Hindlimb muscle (tissue), 1 donor: ENCODE measurements around the gene SRRT. TPM values are rescaled to one million over a fixed set of nuclear protein-coding genes. Genes with fewer than 3 reads are reported as not detected.

Experiments used
- DNase-seq: peaks from one replicate; pipeline ENCODE4 v3.0.0-alpha.2; 2013
- polyA plus RNA-seq: library from polyadenylated mRNA; unstranded; fragments of 120-200 nt; gene quantifications from one replicate; pipeline ENCODE4 v1.2.1, GENCODE V29; 2013; ENCODE audit not compliant: insufficient read length

Gene SRRT
- polyA plus RNA-seq, 1 donor, result 94.3 TPM

DNA sequence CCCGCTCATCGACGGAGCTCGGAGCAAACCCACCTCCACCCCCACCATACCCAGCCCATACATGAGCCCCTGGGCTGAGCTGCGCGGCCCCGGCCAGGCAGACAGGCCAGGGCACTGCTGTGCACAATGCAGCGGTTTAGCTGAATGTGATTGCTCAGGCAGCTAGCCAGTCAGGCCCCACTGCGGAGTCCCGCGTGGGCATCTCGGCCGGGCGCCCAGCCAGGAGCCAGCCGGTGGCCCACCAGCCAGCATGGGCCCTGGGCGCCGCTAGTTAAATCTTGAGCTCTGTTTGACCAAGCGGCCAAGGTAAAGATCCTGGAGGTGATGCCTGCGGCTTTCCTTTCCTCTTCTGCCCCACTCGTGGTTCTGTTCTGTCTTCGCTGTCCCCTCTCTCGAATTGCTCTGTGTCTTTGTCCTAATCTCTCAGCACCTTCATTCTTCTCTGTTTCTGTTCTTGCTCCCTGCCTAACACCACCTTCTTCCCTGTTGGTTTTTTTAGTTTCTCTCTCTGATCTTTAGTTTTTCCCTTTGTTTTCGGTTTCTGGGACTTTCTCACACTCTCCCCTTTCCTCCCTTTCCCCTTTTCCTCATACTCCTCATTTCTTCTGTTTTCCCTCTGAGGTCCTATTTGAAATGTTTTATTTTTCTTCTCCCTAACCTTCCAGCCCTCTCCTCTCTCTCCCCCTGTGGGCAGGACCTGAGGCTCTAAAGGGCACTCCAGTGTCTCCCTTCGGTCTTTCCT lies 8.1 kb downstream of the SRRT start:
- DNase-seq, result no peak

DNA sequence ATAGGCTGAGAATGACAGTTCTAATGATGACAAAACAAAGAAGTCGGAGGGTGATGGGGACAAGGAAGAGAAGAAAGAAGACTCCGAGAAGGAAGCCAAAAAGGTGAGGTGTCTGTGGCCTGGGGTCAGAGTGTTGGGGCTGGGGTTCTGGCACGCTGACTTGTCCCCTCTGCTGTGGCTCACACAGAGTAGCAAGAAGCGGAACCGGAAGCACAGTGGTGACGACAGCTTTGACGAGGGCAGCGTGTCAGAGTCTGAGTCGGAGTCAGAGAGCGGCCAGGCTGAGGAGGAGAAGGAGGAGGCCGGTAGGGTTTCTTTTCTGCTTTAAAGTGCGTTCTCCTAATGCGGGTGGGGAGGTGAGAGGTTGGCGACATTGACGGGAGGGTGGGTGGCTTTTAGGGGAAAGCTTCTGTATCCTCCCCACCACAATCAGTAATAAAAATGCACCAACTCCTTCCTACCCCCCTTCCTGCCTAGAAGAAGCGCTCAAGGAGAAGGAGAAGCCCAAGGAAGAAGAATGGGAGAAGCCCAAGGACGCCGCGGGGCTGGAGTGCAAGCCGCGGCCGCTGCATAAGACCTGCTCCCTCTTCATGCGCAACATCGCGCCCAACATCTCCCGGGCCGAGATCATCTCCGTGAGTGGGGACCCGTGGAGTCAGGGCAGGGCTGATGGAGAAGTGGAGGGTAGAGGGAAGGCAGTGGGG lies 10.0 kb downstream of the SRRT start:
- no peak for DNase-seq

DNA sequence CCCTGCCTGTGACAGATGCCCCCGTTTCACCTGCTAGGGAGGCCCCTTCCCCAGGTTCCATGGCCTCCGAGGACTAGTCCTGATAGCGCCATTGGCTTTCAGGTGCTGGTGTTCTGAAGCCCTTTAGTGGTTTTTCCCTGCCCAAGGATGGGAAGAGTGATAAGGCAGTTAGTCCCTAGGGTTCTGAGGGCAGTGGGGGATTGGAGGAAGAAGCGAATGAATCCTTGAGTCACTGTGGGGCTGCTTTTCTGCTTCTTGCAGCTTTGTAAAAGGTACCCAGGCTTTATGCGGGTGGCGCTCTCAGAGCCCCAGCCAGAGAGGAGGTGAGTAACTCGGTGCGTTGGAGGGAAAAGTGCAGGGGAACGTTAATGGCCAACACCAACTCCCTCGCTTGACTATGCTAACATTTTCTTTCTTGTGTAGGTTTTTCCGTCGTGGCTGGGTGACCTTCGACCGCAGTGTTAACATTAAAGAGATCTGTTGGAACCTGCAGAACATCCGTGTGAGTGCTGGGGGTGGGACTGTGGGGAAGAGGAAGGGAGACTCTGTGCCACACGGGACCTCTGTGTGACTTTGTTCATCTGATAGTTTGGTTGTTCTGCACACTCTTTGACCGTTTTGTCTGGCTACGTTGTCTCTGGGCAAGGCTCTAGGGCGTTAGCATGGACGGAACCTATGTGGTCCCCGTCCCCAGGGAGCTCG lies 10.7 kb downstream of the SRRT start:
- DNase-seq, result no peak

DNA sequence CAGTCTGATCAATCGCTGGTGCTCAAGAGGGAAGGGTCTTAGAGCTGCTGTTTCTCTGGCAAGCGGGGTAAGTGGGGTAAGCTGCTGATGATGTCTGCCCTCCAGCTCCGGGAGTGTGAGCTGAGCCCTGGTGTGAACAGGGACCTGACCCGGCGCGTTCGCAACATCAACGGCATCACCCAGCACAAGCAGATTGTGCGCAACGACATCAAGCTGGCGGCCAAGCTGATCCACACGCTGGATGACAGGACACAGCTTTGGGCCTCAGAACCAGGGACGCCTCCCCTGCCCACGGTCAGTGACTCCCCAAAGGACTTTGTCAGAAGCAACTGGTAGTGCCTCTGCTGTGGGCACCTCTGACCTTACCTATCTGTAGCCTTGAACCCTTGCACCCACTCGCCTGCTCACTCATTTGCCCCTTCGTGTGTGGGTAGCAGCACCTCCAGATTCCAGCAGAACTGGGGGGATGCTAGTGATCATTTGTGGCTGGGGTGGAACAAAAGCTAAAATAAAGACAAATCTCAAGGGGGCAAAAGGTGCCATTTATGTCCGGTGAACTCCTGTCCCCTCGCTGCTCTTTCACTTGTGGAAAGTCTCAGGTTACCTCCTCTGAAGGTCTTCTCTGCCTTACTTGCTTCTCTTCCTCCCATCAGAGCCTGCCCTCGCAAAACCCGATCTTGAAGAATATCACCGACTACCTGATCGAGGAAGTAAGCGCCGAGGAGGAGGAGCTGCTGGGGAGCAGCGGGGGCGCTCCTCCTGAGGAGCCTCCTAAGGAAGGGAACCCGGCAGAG lies 11.4 kb downstream of the SRRT start:
- DNase-seq, result no peak

DNA sequence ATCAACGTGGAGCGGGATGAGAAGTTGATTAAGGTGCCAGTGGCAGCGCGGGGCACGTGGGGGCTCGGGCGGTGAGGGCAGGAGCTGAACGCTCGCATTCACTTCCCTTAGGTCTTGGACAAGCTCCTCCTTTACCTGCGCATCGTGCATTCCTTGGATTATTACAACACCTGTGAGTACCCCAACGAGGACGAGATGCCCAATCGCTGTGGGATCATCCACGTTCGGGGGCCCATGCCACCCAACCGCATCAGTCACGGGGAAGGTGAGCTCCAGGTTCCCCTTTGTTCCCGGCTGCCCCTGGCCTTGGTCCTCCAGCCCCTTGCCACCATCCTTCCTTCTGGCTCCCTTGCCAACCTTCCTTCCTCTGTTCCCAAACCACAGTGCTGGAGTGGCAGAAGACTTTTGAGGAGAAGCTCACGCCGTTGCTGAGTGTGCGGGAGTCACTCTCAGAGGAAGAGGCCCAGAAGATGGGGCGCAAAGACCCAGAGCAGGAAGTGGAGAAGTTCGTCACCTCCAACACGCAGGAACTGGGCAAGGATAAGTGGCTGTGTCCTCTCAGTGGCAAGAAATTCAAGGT lies 12.1 kb downstream of the SRRT start:
- DNase-seq, result no peak

DNA sequence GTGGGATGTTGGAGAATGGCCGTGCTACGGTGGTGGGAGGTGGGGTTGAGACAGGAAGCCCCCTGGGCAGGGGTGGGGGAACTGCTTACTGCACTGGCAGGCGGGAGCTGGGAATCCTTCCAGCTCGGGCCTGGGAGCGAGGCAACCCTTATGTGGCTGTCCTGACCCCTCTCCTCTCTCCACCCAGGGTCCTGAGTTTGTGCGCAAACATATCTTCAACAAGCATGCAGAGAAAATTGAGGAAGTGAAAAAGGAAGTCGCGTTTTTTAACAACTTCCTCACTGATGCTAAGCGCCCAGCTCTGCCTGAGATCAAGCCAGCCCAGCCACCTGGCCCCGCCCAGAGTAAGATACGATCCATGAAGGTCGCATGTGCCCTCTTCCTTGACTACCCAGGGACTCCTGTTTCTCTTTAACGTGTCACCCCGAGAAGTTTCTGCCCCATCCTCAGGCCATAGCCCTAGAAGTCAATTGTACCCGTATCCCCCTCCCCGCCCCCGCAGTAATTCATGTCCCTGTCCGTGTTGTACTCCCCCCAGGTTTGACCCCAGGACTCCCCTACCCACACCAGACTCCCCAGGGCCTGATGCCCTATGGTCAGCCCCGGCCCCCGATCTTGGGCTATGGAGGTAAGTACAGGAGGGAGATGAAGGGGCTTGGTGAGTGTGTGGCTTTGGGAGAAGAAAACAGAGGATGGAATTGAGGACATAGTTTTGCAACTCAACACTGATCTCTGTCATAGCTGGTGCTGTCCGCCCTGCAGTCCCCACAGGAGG lies 12.8 kb downstream of the SRRT start:
- DNase-seq, result no peak

DNA sequence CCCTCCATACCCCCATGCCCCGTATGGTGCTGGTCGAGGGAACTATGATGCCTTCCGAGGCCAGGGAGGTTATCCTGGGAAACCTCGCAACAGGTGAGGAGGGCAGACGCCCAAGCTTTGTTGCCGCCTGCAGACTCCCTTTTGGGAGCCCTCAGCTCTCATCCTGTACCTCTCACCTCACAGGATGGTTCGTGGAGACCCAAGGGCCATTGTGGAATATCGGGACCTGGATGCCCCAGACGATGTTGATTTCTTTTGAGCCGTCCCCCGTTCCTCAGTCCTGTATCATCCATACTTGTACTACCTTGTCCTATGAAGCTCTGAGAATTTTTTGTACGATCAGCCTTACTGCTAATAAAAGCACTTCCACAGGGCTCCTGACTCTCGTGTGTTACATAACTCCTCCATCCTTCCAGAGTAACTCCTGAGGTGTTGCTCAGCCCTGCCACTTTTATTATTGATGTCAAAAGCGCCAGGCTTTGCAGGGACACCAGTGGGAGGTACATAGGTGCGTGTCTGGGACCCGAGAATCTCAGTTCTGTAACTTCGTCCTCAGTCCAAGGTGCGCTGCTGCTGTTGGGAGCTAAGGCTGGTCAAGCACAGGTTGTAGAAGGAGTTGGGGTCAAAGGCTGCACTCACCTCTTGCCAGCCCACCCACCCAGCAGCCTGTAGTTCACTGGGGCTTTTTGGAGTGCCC lies 13.5 kb downstream of the SRRT start:
- no peak for DNase-seq

DNA sequence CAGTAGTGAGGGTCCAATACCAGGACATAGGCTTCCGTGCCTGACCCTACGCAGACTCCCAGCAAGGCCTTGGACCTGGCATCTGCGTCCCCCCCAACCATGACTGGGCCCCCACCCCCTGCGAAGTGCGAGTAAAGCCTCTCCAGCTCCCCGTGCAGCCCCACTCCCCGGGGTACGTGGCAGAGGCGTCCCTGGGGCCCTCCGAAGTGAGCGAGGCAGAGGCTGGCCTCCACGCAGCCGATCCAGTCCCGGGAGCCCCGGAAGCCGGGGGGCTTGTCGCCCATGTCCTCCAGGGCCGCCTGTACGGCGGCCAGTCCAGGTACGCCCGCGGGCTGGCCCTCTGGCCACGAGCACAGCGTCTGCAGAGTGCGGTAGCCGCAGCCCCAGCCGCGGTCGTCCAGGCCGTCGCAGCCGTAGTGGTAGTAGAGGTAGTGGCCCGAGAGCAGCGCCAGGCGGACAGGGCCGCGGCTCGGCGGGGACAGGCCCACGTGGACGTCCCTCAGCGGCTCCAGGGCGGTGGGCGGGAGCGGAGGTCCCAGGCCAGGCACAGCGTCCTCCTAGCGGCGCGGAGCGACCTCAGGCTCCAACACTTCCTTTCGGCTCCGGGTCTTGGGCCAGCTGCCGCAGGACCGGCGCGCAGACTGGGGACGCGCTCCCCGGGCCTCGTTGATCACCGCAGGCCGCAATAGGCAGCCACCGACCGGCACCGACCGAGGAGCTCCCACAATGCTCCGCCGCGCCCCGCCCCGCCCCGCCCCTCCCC lies 14.3 kb downstream of the SRRT start, which contains the start of gene UFSP1:
UFSP1 (minus strand) TSS at position 728 of the 763 bp plus-strand sequence; CDS start at position 284, 444 bp downstream.
- DNase-seq, result no peak

DNA sequence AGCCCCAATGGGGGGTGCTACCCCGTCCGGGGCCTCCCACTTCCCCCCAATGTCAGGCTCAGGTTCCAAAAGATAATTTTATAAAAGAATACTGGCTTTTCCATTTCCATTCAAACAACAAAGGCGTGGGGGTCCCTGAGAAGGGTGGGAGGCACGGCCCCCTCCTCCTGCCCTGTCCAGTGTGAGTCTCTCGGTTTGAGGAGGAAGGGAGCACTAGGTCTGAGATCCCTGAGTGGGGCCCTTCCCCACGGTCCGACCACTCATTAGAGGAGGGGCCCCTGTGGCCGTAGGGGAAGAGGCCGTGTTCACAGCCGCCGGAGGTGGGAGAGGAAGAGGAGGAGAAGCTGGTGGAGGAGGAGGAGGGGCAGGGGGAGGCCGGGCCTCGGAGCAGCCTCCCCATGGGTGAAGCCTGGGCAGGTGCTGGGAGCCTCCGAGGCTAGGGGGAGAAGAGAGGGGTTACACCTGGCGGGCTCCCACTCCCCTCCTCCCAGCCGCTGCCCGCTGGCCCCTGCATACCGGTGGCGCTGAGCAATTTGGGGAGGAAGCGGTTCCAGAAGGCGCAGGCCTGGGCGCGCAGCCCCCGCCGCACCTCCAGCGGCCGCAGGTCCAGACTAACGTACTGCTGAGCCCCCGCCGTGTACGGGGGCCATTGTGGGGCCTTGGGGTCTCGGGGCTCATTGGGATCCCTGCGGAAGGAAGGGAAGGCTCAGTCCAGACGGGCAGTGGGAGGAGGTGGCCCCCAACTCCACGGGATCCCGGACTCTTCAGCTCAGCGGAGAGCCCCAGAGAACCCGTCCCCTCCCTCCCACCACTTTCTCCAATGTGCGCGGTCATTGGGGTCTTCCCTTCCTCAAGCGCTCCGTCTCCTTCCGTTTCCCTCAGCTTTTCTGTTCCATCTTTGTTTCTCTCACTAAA lies 16.0 kb downstream of the SRRT start:
- DNase-seq, result no peak

DNA sequence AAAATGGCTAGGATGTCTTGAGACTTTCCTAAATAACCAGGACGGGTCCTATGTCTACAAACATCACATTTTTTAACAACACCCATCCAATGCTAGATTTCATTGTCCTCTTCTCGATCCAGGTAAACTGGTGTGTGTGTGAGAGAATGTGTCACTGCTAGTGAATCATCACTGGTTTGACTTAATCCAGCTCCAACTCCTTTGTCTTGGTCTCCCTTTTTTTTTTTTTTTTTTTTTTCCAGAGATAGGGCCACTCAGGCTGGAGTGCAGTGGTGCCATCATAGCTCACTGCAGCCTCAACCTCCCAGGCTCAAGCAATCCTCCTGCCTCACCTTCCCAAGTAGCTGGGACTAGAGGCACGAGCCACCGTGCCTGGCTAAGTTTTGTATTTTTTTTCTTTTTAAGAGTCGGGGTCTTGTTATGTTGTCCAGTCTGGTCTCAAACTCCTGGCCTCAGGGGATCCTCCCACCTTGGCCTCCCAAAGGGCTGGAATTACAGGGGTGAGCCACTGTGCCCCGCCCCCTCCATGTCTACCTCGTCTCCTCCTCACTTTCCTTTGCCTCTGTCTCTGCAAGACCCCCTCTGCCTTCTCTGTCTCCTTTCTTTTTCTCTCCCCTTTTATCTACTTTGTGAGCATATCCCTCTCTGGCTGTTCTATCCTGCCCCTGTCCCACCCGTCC lies 16.8 kb downstream of the SRRT start:
- DNase-seq, result no peak

DNA sequence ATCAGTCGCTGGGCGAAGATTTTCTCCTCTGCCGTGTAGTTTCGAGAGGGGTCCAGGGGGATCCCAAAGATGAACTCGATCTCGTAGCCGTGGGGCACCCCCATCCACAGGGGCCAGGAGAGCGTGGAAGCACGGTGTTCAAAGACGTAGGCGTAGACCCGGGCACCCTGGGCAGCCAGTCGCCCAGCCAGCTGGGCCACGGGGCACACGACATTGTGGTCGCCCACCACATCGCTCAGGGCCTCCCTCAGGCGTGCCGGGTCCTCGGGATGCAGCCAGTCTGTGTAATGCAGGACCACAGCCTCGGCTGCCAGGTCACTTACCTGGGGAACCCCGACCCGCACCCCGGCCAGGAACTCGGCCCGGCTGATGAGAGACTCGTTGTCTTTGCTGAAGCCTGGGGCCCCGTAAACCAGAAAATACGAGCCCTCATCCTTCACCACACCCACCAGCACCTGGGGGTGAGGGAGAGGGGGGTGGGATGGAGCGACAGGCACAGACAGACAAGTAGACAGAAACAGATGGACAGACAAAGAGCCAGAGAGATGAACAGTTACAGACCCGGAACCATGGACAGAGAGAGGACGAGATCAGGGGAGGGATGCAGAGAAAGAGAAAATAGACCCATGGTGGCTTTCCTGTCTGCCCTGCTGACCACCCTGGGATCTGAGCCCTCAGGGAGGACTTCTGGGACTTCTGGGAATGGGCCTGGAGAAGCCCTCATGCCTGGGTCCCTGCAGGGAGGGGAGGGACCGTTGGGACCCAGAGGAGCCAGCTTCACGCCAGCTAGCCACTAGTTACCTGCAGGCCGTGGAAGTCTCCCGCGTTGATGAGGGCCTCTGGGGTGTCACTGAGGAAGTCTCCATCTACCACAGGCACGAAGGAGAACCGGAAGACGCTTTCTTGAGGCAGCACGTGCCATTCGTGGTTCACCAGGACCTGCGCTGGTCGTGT lies 17.7 kb downstream of the SRRT start:
- no peak for DNase-seq

DNA sequence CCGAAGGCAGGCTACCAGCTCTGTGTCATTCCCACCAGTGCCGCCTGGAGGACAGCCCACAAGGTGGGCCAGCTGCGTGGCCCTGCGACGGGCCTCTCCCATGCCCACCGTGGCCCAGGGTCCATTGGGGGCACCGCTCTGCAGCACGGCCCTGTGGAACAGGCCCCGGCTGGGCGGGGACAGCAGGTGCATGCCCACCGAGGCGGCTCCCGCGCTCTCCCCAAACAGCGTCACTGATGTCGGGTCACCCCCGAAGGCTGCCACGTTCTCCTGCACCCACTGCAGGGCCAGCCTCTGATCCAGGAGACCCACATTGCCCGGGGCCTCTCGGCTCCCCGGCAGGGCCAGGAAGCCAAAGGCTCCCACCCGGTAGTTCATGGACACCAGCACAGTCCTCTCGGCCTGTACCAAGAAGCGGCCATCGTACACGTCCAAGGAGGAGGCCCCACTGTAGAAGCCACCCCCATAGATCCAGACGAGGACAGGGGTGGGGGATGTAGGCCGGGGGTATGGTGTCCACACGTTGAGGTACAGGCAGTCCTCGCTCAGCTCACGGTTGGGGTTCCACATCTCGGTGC lies 18.5 kb downstream of the SRRT start:
- no peak for DNase-seq

DNA sequence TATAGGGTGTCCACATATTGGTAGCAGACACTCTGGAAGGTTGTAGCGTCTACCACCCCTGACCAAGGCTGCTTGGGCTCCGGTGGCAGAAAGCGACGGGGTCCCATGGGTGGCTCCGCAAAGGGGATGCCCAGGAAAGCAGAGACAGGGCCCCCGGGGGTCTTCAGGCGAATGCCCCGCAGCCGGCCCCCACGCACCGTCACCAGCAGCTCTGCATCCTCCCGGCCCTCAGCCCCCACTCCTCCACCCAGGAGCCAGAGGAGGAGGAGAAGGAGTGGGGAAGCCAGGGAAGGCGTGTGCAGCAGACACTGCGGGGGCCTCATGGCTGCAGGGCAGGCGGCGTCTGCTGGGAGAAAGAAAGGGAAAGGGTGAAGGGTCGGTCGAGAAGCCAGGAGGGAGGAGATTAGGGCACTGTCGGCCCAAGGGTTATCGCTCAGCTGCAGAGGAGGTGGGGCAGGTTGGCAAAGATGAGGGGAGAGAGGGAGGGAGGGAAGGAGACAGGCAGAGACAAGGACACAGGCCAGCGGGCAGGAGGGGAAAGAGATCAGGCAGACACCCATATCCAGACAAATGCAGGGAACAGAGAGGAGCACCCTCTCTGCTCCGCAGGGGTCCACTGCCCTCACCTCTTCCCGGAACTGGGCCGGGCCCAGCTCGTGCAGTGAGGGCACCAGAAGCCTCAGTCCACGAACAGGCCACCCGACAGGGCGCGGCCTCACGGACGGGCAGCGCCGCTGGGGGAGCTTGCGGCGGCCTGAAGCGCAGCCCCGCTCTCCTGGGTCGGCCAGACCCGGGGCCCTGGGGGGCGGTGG lies 19.2 kb downstream of the SRRT start:
- DNase-seq, result no peak

DNA sequence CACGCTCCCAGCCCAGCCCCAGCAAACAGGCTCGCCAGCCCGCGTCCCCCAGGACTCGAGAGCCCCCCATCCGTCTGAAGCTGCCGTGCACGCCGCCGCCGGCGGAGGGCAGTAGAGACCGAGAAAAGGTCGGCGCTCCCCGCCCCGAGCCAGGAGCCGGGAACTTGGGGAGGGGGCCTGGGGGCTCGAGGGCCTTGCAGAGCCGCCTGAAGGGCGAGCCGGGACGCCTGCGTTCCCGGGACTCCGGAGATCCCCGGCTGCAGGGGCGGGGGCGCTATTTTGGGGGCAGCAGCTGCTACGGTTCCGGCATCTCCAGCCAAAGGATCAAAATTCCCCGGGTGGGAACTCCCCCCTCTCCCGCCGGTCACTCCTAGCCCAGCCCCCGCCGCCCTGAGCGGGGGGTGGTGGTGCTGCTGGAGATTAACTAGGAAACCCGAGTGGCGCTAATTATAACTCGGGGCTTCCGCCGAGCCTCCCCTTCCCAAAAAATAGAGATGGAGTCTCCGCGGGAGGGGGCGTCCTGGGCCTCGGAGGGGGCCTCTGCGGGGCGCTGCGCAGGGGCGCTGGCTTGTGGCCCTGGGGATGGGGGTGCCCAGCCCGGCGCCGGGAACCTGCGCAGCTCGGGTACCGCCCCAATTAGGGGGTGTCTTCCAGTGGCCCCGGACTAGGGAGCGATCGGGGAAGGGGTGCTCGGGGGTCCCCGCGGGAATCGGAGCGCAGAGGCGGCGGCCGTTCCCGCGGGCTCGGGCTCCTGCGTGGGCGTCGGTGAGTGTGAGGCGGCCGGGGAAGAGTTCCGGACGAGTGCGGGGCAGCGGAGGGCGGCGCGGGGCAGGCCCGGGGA lies 20.2 kb downstream of the SRRT start:
- no peak for DNase-seq

DNA sequence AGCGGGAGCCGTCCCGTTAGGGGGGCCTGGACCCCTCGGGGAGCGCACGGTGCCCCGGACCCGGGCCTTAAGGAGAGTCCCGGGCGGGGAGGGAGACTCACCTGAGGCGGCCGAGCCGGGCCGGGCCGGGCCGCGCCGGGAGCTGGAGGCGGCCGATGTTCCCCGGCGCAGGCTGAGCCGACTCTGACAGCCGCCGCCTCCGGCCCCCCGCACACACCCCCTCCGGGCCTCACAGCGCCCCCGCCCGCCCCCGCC lies 20.7 kb downstream of the SRRT start, which contains the start of gene ACHE:
ACHE (minus strand) TSS at position 188 of the 255 bp plus-strand sequence. CDS start 1,656 bp downstream, outside the sequence.
- DNase-seq, result no peak
